ENCODE data around the gene IGF2. TPM values are rescaled to one million over a fixed set of nuclear protein-coding genes. Genes with fewer than 3 reads are reported as not detected.

The IGF2 gene
- total RNA-seq, 1 donor from 2014 or later: 188 TPM

DNA sequence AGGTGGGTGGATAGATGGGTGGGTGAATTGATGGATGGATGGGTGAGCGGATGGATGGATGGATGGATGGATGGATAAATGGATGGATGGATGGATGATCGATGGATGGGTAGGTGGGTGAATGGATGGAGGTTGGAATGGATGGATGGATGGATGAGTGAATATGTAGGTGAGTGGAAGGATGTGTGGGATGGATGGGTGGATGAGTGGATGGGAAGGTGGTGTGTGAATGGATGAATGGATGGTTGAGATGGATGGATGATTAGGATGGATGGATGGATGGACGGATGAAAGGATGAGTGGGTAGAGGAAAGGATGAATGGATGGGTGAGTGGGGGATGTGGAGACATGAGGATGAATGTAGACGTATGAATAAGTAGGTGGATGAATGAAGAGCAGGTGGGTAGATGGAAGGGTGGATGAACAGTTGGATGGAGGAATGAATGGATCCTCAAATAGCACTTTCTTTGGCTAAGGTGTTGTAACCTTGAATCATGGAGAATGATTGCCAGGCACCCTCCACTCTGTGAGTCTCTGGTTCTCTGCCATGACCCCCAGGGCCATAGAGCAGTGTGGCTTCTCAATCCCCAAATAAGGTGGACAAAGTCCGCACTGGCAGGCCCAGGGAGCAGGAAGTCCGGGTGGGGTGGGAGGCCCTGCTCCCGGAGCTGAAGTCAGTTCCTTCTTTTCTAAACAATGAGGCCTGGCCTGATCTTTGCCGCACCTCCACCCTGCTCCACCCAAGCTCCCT, 36.9 kb downstream of the IGF2 start:
- no peak for TF ChIP-seq EZH2 (IDR thresholded peaks at IDR 0.05; ENCODE audit: insufficient read depth, low read length)
- TF ChIP-seq, protein P1, sequence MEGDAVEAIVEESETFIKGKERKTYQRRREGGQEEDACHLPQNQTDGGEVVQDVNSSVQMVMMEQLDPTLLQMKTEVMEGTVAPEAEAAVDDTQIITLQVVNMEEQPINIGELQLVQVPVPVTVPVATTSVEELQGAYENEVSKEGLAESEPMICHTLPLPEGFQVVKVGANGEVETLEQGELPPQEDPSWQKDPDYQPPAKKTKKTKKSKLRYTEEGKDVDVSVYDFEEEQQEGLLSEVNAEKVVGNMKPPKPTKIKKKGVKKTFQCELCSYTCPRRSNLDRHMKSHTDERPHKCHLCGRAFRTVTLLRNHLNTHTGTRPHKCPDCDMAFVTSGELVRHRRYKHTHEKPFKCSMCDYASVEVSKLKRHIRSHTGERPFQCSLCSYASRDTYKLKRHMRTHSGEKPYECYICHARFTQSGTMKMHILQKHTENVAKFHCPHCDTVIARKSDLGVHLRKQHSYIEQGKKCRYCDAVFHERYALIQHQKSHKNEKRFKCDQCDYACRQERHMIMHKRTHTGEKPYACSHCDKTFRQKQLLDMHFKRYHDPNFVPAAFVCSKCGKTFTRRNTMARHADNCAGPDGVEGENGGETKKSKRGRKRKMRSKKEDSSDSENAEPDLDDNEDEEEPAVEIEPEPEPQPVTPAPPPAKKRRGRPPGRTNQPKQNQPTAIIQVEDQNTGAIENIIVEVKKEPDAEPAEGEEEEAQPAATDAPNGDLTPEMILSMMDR (IDR thresholded peaks at IDR 0.05; ENCODE audit: insufficient read depth, low read depth, low read length): no peak
- no peak overlapping the region for H3K27ac Mint-ChIP-seq (ENCODE audit: unreplicated experiment)

DNA sequence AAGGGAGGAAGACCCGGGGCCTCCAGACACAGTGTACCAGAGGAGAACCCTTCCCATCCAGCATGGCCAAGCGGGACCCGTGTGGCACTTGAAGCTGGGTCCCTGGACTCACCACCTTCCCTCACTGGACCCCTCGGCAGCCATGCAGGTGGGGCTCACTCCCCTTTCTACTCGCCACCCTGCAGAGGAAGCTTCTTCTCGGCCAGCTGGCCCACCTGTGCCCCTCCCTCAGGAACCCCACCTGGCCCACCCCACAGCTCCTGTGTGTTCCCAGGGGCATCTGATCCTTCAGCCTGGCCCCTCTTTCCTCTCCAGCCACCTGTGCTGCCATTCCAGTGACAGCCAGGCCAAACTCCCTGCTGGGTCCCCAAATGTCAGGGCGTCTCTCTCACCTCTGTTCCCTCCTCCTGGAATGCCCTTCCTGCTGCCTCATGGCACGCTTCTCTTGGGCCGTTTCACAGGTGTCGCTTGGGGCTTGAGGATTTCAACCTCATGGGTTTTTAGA, 38.0 kb downstream of the IGF2 start:
- H3K9me3 Mint-ChIP-seq (ENCODE audit: unreplicated experiment): peaks cover 1% of the 10 kb centered on the region
- Histone ChIP-seq H3K79me2 (ENCODE audit: insufficient read depth, low read length) (no peaks in the 10 kb centered on the region), H4K20me1 (ENCODE audit: insufficient read depth, low read length) (no peaks in the 10 kb centered on the region), H3K9me3 (ENCODE audit: insufficient read depth, low read depth, low read length) (no peaks in the 10 kb centered on the region), H3K4me2 (ENCODE audit: low read length) (no peak overlapping the region), H3K4me1 (ENCODE audit: insufficient read depth, low read length) (peaks cover 28% of the 10 kb centered on the region), H3K36me3 (ENCODE audit: insufficient read depth, low read length) (no peaks in the 10 kb centered on the region), H3K9ac (ENCODE audit: low read length) (no peak overlapping the region), H3K4me3 (ENCODE audit: insufficient read depth, low read depth, low read length) (no peak overlapping the region), H3K27me3 (ENCODE audit: insufficient read depth, low read length) (no peaks in the 10 kb centered on the region), H3K27ac (ENCODE audit: low read depth, low read length) (no peak overlapping the region), H2AFZ (ENCODE audit: low read depth, low read length) (no peak overlapping the region)
- no peak for TF ChIP-seq EZH2 (IDR thresholded peaks at IDR 0.05; ENCODE audit: insufficient read depth, low read length)
- TF ChIP-seq, protein P1 (IDR thresholded peaks at IDR 0.05; ENCODE audit: insufficient read depth, low read depth, low read length): no peak
- FAIRE-seq: no peak
- no peak for DNase-seq (ENCODE audit: low read depth)
- peaks cover 1% of the 10 kb centered on the region for H3K36me3 Mint-ChIP-seq (ENCODE audit: low read depth, unreplicated experiment)
- peaks cover 6% of the 10 kb centered on the region for H3K4me1 Mint-ChIP-seq (ENCODE audit: low read depth, unreplicated experiment)
- H3K27ac Mint-ChIP-seq (ENCODE audit: unreplicated experiment): no peak overlapping the region
- peaks cover 30% of the 10 kb centered on the region for H3K27me3 Mint-ChIP-seq (ENCODE audit: low read depth, unreplicated experiment)
- no peak overlapping the region for H3K4me3 Mint-ChIP-seq (ENCODE audit: unreplicated experiment)

More for the DNA sequence above, 36.9 kb downstream of the IGF2 start:
- H3K79me2 ChIP-seq (ENCODE audit: insufficient read depth, low read length): no peaks in the 10 kb centered on the region
- H3K4me2 ChIP-seq (ENCODE audit: low read length): no peak overlapping the region
- FAIRE-seq (no peak), DNase-seq (ENCODE audit: low read depth) (no peak)
- peaks cover 17% of the 10 kb centered on the region for H3K4me1 ChIP-seq (ENCODE audit: insufficient read depth, low read length)
- H3K9me3 ChIP-seq (ENCODE audit: insufficient read depth, low read depth, low read length): no peaks in the 10 kb centered on the region
- H3K36me3 Mint-ChIP-seq (ENCODE audit: low read depth, unreplicated experiment): peaks cover 1% of the 10 kb centered on the region
- H3K27me3 ChIP-seq (ENCODE audit: insufficient read depth, low read length): no peaks in the 10 kb centered on the region
- no peak overlapping the region for H2AFZ ChIP-seq (ENCODE audit: low read depth, low read length)
- H3K27ac ChIP-seq (ENCODE audit: low read depth, low read length): no peak overlapping the region
- peaks cover 1% of the 10 kb centered on the region for H3K9me3 Mint-ChIP-seq (ENCODE audit: unreplicated experiment)
- no peaks in the 10 kb centered on the region for H3K4me1 Mint-ChIP-seq (ENCODE audit: low read depth, unreplicated experiment)
- H3K4me3 ChIP-seq (ENCODE audit: insufficient read depth, low read depth, low read length): no peak overlapping the region
- H3K4me3 Mint-ChIP-seq (ENCODE audit: unreplicated experiment): no peak overlapping the region
- no peaks in the 10 kb centered on the region for H4K20me1 ChIP-seq (ENCODE audit: insufficient read depth, low read length)
- peaks cover 28% of the 10 kb centered on the region for H3K27me3 Mint-ChIP-seq (ENCODE audit: low read depth, unreplicated experiment)
- no peaks in the 10 kb centered on the region for H3K36me3 ChIP-seq (ENCODE audit: insufficient read depth, low read length)
- H3K9ac ChIP-seq (ENCODE audit: low read length): no peak overlapping the region

Data from astrocyte (in vitro differentiated cells and primary cell).